Spleen (tissue), 11 donors: ENCODE results near the gene PIP5KL1. TPM values are rescaled to one million over a fixed set of nuclear protein-coding genes. Genes with fewer than 3 reads are reported as not detected.

ENCODE experiments used
- DNase-seq: peaks from one replicate; pipeline ENCODE4 v3.0.0-alpha.2; 2020
- H3K27ac ChIP-seq, 8 donors: fragments of 200-600 bp; sonication (generic) in 7 of 8; 1 replicate in 4 of 8; 2 replicates in 4 of 8; pipeline versions ENCODE4 v1.5.0 to v1.8.0; 2016 to 2021; ENCODE audit warnings: inconsistent platforms in 4 of 8, mild to moderate bottlenecking in 4 of 8, moderate library complexity in 1 of 8
- H3K27me3 ChIP-seq, 7 donors: fragments of 200-600 bp; sonication (generic) in 6 of 7; replicated peaks in 1 of 7; 1 replicate in 4 of 7; 2 replicates in 3 of 7; pipeline versions ENCODE4 v1.5.0 to v1.8.0; 2016 to 2021; ENCODE audit warnings: inconsistent platforms in 3 of 7, mild to moderate bottlenecking in 1 of 7
- H3K36me3 ChIP-seq, 6 donors: fragments of 200-600 bp; sonication (generic) in 5 of 6; 1 replicate in 4 of 6; 2 replicates in 2 of 6; pipeline versions ENCODE4 v1.5.0 to v1.8.0; 2016 to 2021; ENCODE audit warnings: inconsistent platforms in 2 of 6
- H3K4me1 ChIP-seq, 6 donors: fragments of 200-600 bp; sonication (generic) in 5 of 6; 1 replicate in 3 of 6; 2 replicates in 3 of 6; pipeline versions ENCODE4 v1.5.0 to v1.8.0; 2016 to 2021; ENCODE audit warnings: inconsistent platforms in 3 of 6
- H3K4me3 ChIP-seq, 8 donors: fragments of 200-600 bp; sonication (generic) in 7 of 8; 1 replicate in 4 of 8; 2 replicates in 4 of 8; pipeline versions ENCODE4 v1.5.0 to v1.8.0; 2016 to 2021; ENCODE audit warnings: inconsistent platforms in 4 of 8, mild to moderate bottlenecking in 4 of 8, moderate library complexity in 2 of 8
- H3K9me3 ChIP-seq, 8 donors: fragments of 200-600 bp; sonication (generic) in 7 of 8; 1 replicate in 4 of 8; 2 replicates in 4 of 8; pipeline versions ENCODE4 v1.5.0 to v1.8.0; 2016 to 2021; ENCODE audit warnings: inconsistent platforms in 4 of 8
- POLR2A ChIP-seq, 3 donors: fragments of 450-650 bp; IDR thresholded peaks; one replicate each; pipeline ENCODE4 v1.5.1; 2017; ENCODE audit warnings: antibody characterized with exemption in 3 of 3, mild to moderate bottlenecking in 1 of 3
- POLR2AphosphoS5 ChIP-seq, 3 donors: sonication (generic); formaldehyde crosslinking; IDR thresholded peaks; one replicate each; pipeline ENCODE4 v1.5.1; 2017; ENCODE audit warnings: antibody characterized with exemption in 3 of 3
- WGBS, 5 donors: extraction: QIAGEN DNeasy Blood & Tissue Kit in 3 of 5; methylation state at CpG; one replicate each; pipeline versions ENCODE4 v1.1.5 to v1.1.7; 2013 to 2018; 5-methylcytosine and 5-hydroxymethylcytosine counted together
- intact Hi-C: fragments of 100-400 bp; cut with DNase I; formaldehyde crosslinking; loops from one replicate; pipeline ENCODE4 v1.15.0; 2023; ENCODE audit warnings: low total_unique reads
- polyA plus RNA-seq, 3 donors: library from polyadenylated mRNA; stranded (reverse); fragments of 200-250 nt; gene quantifications; one replicate each; pipeline ENCODE4 v1.2.1, GENCODE V29; 2013
- total RNA-seq, 7 donors: library from RNA; depleted of rRNA in 3 of 7; stranded (reverse); fragments of >200 nt in 3 of 7; fragmentation: NEBNext Ultra II Directional in 4 of 7; extraction: Animal tissue kit (Norgen Biotek cat#: 25700) in 4 of 7; gene quantifications; one replicate each; pipeline versions ENCODE4 v1.1.0 to v1.2.1, GENCODE V29; 2016 to 2021
- TF ChIP-seq, protein P1 (sequence below), 11 experiments: fragments of 200-600 bp in 7 of 11; fragments of 450-650 bp in 4 of 11; sonication (generic) in 4 of 11; IDR thresholded peaks in 8 of 11; conservative IDR thresholded peaks in 3 of 11; 1 replicate in 7 of 11; 2 replicates in 4 of 11; pipeline versions ENCODE4 v1.4.0 to v1.8.0; 2016 to 2021; ENCODE audit warnings: antibody characterized with exemption in 11 of 11, inconsistent platforms in 4 of 11, mild to moderate bottlenecking in 1 of 11
- donor health status: healthy with polysubstance abuse.
- donor health status: DM: no; HTN: no; CAD: no; lungs with moderate emphysema.
- donor health status: DM: no; HTN: no; CAD: no.
- donor health status: Bipolar disorder and iron deficiency.
- donor health status: healthy.
- donor health status: DM: no; HTN: no; CAD: no.
- donor health status: DM: yes; HTN: yes; CAD: no.

PIP5KL1 gene
- total and polyA plus RNA-seq, 10 donors: 0.13 to 3.6 (median 0.68) TPM; not detected in 2

DNA sequence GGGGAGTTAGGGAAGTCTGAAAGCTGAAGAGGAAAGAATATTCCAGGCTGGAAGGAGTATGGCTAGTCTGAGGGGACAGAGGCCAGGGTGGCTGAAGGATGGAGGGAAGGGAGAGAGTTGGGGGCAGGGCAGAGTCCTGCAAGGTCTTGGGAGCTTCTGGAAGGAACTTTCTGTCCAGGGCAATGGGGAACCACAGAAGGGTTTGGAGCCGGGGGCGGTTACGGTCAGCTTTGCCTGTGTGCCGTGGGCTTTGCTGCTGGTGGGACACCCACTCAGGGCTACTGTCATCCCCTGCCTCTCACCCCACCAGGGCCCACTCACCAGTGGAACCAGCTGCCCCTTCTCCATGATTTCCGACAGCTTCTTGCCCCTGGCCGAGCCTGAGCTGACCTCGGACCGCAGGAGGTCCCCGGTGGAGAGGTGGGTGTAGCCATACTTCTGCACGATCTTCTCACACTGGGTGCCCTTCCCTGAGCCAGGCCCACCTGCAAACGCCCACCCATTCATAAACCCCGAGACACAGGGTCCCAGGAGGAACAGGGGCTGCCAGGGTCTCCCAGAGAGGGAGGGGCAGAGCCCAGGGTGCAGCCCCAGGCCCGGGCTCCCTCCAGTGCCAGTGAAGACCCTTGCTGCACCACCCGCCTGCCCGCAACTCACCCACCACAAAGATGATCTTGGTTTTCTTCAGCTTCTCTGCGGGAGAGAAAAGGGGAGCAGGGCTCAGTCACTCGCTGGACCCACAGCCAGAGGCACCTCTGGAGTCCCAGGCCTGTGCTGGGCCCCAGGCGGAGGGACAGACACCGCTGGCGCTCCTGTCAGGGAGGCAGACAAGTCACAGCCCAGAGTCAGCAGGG is 58.0 kb downstream of the PIP5KL1 start:
- peaks cover 0 to 9% (median 4%) of the 10 kb centered on the region in 7 donors for H3K27me3 ChIP-seq
- H3K9me3 ChIP-seq: no peaks in the 10 kb centered on the region
- no peak for DNase-seq
- TF ChIP-seq, protein P1, sequence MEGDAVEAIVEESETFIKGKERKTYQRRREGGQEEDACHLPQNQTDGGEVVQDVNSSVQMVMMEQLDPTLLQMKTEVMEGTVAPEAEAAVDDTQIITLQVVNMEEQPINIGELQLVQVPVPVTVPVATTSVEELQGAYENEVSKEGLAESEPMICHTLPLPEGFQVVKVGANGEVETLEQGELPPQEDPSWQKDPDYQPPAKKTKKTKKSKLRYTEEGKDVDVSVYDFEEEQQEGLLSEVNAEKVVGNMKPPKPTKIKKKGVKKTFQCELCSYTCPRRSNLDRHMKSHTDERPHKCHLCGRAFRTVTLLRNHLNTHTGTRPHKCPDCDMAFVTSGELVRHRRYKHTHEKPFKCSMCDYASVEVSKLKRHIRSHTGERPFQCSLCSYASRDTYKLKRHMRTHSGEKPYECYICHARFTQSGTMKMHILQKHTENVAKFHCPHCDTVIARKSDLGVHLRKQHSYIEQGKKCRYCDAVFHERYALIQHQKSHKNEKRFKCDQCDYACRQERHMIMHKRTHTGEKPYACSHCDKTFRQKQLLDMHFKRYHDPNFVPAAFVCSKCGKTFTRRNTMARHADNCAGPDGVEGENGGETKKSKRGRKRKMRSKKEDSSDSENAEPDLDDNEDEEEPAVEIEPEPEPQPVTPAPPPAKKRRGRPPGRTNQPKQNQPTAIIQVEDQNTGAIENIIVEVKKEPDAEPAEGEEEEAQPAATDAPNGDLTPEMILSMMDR (IDR thresholded peaks at IDR 0.05 in 8 of 11, conservative IDR thresholded peaks at IDR 0.05 in 3 of 11): no peak
- peak in 2 of 3 donors; percentile 2 to 34 for TF ChIP-seq POLR2AphosphoS5 (IDR thresholded peaks at IDR 0.05)
- H3K4me1 ChIP-seq: peaks cover 25 to 99% (median 61%) of the 10 kb centered on the region in 6 donors
- WGBS, 5 donors: 87 to 89% (median 88%) methylated on average over 14 to 20 of the region's 20 CpGs
- H3K27ac ChIP-seq: peak overlapping the region in 4 of 8 donors; percentile 78 to 83 (median 82)
- H3K4me3 ChIP-seq: no peak overlapping the region
- intact Hi-C loops: no loop called here
- H3K36me3 ChIP-seq: peaks cover 0 to 39% (median 6%) of the 10 kb centered on the region in 6 donors

DNA sequence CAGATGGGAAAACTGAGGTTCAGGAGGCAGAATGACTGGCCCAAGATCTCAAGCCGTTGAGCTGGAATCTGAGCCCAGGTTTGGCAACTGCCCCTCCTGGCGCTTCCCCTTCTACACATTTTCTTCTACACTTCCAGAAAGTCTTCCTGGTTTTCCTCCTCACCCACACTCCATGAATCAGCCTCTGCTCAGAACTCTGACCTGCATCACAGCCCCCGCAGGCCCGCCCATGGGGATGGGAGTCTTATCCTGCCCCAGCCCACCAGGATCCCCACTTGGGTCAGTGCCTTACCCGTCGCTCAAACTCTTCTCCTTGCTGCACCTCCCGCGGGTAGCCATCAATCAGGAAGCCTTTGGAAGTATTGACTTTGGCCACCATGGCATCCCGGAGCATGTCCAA is 59.0 kb downstream of the PIP5KL1 start:
- 86 to 94% (median 91%) methylated on average over 9 of the region's 9 CpGs for WGBS, 5 donors
- intact Hi-C loops: no loop called here
- H3K4me1 ChIP-seq: peaks cover 23 to 99% (median 60%) of the 10 kb centered on the region in 6 donors

DNA sequence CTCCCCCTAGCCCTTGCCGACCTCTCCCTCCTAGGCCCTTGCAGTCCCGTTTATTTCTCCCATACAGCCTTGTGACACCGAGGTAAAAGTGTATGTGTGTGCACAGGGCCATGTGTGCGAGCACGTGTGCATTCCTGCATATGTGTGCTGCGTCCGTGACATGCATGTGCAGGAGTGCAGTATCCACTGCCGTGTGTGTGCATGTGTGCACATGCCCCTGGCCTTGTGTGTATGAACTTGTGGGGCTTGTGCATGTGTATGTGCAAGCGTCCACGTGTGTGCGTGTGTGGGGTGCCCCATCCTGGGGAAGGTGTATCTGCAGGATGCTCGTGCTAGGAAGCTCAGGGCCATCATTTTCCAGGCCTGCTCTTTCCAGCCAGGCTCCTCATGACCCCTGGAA is 59.7 kb downstream of the PIP5KL1 start:
- peaks cover 29 to 99% (median 61%) of the 10 kb centered on the region in 6 donors for H3K4me1 ChIP-seq

More for the DNA sequence above, 59.0 kb downstream of the PIP5KL1 start:
- no peak for TF ChIP-seq POLR2A (IDR thresholded peaks at IDR 0.05)
- TF ChIP-seq POLR2AphosphoS5 (IDR thresholded peaks at IDR 0.05): no peak
- TF ChIP-seq, protein P1 (IDR thresholded peaks at IDR 0.05 in 8 of 11, conservative IDR thresholded peaks at IDR 0.05 in 3 of 11): no peak
- Histone ChIP-seq H3K4me3 (no peak overlapping the region), H3K36me3 (peaks cover 0 to 45% (median 6%) of the 10 kb centered on the region in 6 donors), H3K27me3 (no peaks in the 10 kb centered on the region), H3K9me3 (no peaks in the 10 kb centered on the region), H3K27ac (peak overlapping the region in 1 of 8 donors; percentile 83)
- no peak for DNase-seq

More for the DNA sequence above, 59.7 kb downstream of the PIP5KL1 start:
- H3K9me3 ChIP-seq: no peaks in the 10 kb centered on the region
- no peak for DNase-seq
- no peaks in the 10 kb centered on the region for H3K27me3 ChIP-seq
- H3K36me3 ChIP-seq: peaks cover 0 to 45% (median 6%) of the 10 kb centered on the region in 6 donors
- H3K4me3 ChIP-seq: no peak overlapping the region
- WGBS, 5 donors: 84 to 89% (median 86%) methylated on average over 12 of the region's 12 CpGs; no CpG with 5 or more reads in 1 of the 5 donors
- no peak overlapping the region for H3K27ac ChIP-seq
- TF ChIP-seq, protein P1 (IDR thresholded peaks at IDR 0.05 in 8 of 11, conservative IDR thresholded peaks at IDR 0.05 in 3 of 11): no peak
- TF ChIP-seq POLR2A (IDR thresholded peaks at IDR 0.05) (no peak), POLR2AphosphoS5 (IDR thresholded peaks at IDR 0.05) (no peak)
- intact Hi-C loops: no loop called here

Other genes with a start within 250 kb of the PIP5KL1 start
- gene CFAP157, start 223.8 kb downstream of the PIP5KL1 start, total RNA-seq: under 1 TPM in 4 of 7 donors, not detected in 3; 0.13 to 0.21 (median 0.17) TPM
- under 1 TPM; 0.09 to 0.13 (median 0.12) TPM for gene CFAP157, start 223.8 kb downstream of the PIP5KL1 start, polyA plus RNA-seq
- 10 to 100 TPM in 4 of 7 donors, 1 to 10 TPM in 3; 8.1 to 17.9 (median 10.7) TPM for gene PTRH1, start 215.1 kb downstream of the PIP5KL1 start, total RNA-seq
- 10 to 100 TPM in 2 of 3 donors, 1 to 10 TPM in 1; 7.4 to 17.5 (median 14.7) TPM for gene PTRH1, start 215.1 kb downstream of the PIP5KL1 start, polyA plus RNA-seq
- gene TTC16, start 214.7 kb downstream of the PIP5KL1 start, total RNA-seq: 1 to 10 TPM in 6 of 7 donors, under 1 TPM in 1; 0.60 to 3.1 (median 2.0) TPM
- under 1 TPM; 0.12 to 0.98 (median 0.61) TPM for gene TTC16, start 214.7 kb downstream of the PIP5KL1 start, polyA plus RNA-seq
- gene TOR2A, start 195.5 kb downstream of the PIP5KL1 start, total RNA-seq: 10 to 100 TPM; 16.8 to 36.5 (median 24.5) TPM
- 10 to 100 TPM; 17.9 to 29.1 (median 18.4) TPM for gene TOR2A, start 195.5 kb downstream of the PIP5KL1 start, polyA plus RNA-seq
- gene SH2D3C, start 152.1 kb downstream of the PIP5KL1 start, total RNA-seq: 10 to 100 TPM; 44.7 to 85.4 (median 61.2) TPM
- 10 to 100 TPM; 27.0 to 51.1 (median 34.3) TPM for gene SH2D3C, start 152.1 kb downstream of the PIP5KL1 start, polyA plus RNA-seq
- 100 to 1,000 TPM in 4 of 7 donors, 10 to 100 TPM in 3; 68.3 to 149 (median 103) TPM for gene CDK9, start 144.7 kb downstream of the PIP5KL1 start, total RNA-seq
- 10 to 100 TPM; 49.2 to 87.6 (median 87.1) TPM for gene CDK9, start 144.7 kb downstream of the PIP5KL1 start, polyA plus RNA-seq
- 10 to 100 TPM; 33.3 to 94.6 (median 72.3) TPM for gene FPGS, start 127.9 kb downstream of the PIP5KL1 start, total RNA-seq
- gene FPGS, start 127.9 kb downstream of the PIP5KL1 start, polyA plus RNA-seq: 10 to 100 TPM; 39.5 to 73.7 (median 60.5) TPM
- 100 to 1,000 TPM; 150 to 334 (median 247) TPM for gene ENG, start 76.1 kb downstream of the PIP5KL1 start, total RNA-seq
- gene ENG, start 76.1 kb downstream of the PIP5KL1 start, polyA plus RNA-seq: 10 to 100 TPM; 29.2 to 63.1 (median 47.8) TPM
- 10 to 100 TPM; 41.3 to 89.7 (median 59.7) TPM for gene AK1, start 53.1 kb downstream of the PIP5KL1 start, total RNA-seq
- gene AK1, start 53.1 kb downstream of the PIP5KL1 start, polyA plus RNA-seq: 10 to 100 TPM; 47.0 to 97.9 (median 82.7) TPM
- gene ST6GALNAC6, start 31.2 kb downstream of the PIP5KL1 start, total RNA-seq: 100 to 1,000 TPM in 1 of 7 donors, 10 to 100 TPM in 6; 62.5 to 118 (median 75.9) TPM
- 10 to 100 TPM; 29.0 to 68.0 (median 31.7) TPM for gene ST6GALNAC6, start 31.2 kb downstream of the PIP5KL1 start, polyA plus RNA-seq
- gene ST6GALNAC4, start 13.7 kb downstream of the PIP5KL1 start, total RNA-seq: 10 to 100 TPM; 48.6 to 92.8 (median 65.8) TPM
- gene ST6GALNAC4, start 13.7 kb downstream of the PIP5KL1 start, polyA plus RNA-seq: 10 to 100 TPM; 16.0 to 36.7 (median 19.5) TPM
- gene DPM2, start 7.1 kb upstream of the PIP5KL1 start, total RNA-seq: 10 to 100 TPM; 19.5 to 31.3 (median 25.2) TPM
- gene DPM2, start 7.1 kb upstream of the PIP5KL1 start, polyA plus RNA-seq: 10 to 100 TPM; 23.6 to 33.8 (median 28.1) TPM
- 100 to 1,000 TPM in 1 of 7 donors, 10 to 100 TPM in 6; 27.3 to 102 (median 72.8) TPM for gene EEIG1, start 50.2 kb upstream of the PIP5KL1 start, total RNA-seq
- gene EEIG1, start 50.2 kb upstream of the PIP5KL1 start, polyA plus RNA-seq: 10 to 100 TPM; 28.6 to 39.6 (median 29.0) TPM
- gene NAIF1, start 136.5 kb upstream of the PIP5KL1 start, total RNA-seq: 10 to 100 TPM in 6 of 7 donors, 1 to 10 TPM in 1; 9.3 to 14.3 (median 11.7) TPM
- gene NAIF1, start 136.5 kb upstream of the PIP5KL1 start, polyA plus RNA-seq: 10 to 100 TPM; 10.6 to 15.4 (median 10.8) TPM
- gene SLC25A25, start 137.5 kb upstream of the PIP5KL1 start, total RNA-seq: 10 to 100 TPM; 20.2 to 44.7 (median 26.0) TPM
- gene SLC25A25, start 137.5 kb upstream of the PIP5KL1 start, polyA plus RNA-seq: 10 to 100 TPM in 1 of 3 donors, 1 to 10 TPM in 2; 6.2 to 13.6 (median 6.5) TPM
- gene PTGES2, start 197.0 kb upstream of the PIP5KL1 start, total RNA-seq: 10 to 100 TPM; 45.2 to 66.6 (median 58.5) TPM
- gene PTGES2, start 197.0 kb upstream of the PIP5KL1 start, polyA plus RNA-seq: 10 to 100 TPM; 45.8 to 71.2 (median 54.0) TPM
- gene LCN2, start 218.7 kb upstream of the PIP5KL1 start, total RNA-seq: 100 to 1,000 TPM in 1 of 7 donors, 10 to 100 TPM in 5, 1 to 10 TPM in 1; 7.7 to 218 (median 20.3) TPM
- 10 to 100 TPM; 10.7 to 17.5 (median 13.3) TPM for gene LCN2, start 218.7 kb upstream of the PIP5KL1 start, polyA plus RNA-seq
- gene BBLN, start 229.5 kb upstream of the PIP5KL1 start, total RNA-seq: 100 to 1,000 TPM in 3 of 7 donors, 10 to 100 TPM in 4; 43.5 to 220 (median 59.2) TPM
- 100 to 1,000 TPM; 152 to 201 (median 178) TPM for gene BBLN, start 229.5 kb upstream of the PIP5KL1 start, polyA plus RNA-seq